GM19397 (cell line): ENCODE results near the gene ANKRD9.

Source experiments
- ATAC-seq: cut with Tn5 transposase; IDR thresholded peaks from one replicate; pipeline ENCODE4 v1.9.1; 2021; ENCODE audit warnings: mild to moderate bottlenecking, moderate library complexity; ENCODE audit not compliant: unreplicated experiment

ANKRD9 gene

DNA sequence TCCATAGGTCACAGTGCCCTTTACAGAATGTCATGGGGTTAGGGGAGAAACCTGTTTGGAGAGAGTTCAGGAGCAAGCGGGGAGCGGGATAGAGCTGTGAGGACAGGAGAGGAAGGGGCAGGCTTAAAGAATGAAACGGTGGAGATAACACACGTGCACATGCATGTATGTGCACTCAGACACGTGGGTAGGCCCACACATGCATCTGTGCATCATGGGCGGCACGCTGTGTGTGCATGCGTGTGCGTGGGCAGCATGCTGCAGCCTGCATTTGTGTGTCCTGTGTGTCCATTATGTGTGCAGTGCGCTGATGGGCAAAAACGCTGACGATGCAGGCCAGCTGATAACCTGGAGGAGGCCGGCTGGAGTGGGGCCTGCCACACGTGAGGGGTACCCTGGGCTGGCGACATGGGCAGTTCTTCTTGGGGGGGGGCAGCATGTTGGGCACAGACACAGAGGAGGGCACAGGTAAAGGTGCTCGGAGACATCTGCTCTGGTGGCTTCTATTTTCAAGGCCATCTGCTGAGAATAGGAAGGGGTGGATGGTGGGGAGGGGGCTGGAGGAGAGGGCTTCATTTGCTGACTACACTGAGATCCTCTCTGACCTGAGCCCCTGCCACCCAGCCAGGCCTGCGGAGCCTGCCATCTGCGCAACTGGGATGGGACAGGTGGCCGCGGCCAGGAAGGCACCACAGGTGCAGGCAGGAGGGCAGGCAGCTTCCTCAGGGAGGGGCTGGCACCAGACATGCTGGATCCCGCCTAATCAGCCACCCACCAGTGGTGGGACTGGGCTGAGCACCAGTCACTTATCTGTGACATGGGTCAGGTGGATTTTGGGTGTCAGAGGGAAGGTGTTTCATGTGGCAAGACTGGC lies 4.6 kb upstream of the ANKRD9 start:
- no peak for ATAC-seq

GRCh38 chr14:102512793-102513300 lies 3.3 kb upstream of the ANKRD9 start:
- no peak for ATAC-seq

DNA sequence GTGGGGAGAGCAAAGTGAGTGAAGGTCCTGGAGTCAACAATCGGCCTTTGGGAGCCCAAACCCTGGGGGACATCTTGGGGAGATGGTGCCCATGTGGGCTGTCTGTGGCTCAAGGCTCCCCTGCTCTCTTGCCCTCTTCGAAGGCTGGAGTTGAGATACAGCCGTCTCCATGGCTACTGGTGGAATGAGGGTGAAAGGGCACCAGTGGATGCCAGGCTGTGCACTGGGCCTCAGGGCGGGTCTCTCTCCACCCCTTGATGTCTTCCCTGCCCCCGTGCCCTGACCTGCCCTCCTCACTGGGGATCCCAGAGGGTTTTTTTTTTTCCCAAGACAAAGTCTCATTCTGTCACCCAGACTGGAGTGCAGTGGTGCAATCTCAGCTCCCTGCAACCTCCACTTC lies 2.0 kb upstream of the ANKRD9 start:
- ATAC-seq = no peak

DNA sequence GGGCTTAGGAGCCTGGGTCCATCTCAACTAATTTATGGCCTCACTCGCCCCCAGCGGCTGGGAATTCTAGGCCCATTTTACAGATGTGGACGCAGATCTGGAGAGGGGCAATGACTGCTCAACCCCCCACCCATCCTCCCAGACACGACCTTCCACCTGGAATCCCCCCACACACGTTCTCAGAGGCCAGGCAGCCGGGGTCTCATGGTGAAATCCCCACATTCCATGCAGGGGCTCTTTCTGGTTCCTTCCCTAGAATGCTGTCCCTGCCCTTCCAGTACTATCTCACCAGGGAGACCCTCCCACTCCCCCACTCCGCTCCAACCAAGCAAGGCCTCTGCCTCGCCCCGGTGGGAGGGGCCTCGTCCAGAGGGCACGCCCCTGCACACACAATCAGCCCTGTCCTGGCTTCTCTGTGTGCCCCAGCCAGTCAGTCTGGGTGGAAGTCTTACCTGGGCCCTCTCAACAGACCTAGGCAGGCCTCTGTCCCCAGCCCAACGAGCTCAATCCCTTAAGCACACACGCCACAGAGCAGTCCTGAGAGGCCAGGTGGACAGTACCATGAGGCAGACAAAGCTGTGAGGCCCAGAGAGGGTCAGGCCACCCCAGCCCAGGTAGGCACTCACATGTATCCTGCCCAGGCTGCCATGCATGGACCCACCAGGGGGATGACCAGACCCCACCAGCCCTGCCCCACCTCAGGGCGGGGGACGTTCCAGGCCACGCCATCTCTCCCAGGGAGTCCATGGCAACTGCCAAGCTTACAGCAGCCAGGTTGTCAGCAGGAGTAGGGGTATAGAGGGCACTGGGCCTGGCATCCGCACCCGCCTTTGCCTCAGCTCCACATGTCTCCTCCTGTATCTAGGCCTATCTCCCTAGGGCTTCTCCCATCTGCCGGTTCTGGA lies 1.3 kb upstream of the ANKRD9 start:
- no peak for ATAC-seq

DNA sequence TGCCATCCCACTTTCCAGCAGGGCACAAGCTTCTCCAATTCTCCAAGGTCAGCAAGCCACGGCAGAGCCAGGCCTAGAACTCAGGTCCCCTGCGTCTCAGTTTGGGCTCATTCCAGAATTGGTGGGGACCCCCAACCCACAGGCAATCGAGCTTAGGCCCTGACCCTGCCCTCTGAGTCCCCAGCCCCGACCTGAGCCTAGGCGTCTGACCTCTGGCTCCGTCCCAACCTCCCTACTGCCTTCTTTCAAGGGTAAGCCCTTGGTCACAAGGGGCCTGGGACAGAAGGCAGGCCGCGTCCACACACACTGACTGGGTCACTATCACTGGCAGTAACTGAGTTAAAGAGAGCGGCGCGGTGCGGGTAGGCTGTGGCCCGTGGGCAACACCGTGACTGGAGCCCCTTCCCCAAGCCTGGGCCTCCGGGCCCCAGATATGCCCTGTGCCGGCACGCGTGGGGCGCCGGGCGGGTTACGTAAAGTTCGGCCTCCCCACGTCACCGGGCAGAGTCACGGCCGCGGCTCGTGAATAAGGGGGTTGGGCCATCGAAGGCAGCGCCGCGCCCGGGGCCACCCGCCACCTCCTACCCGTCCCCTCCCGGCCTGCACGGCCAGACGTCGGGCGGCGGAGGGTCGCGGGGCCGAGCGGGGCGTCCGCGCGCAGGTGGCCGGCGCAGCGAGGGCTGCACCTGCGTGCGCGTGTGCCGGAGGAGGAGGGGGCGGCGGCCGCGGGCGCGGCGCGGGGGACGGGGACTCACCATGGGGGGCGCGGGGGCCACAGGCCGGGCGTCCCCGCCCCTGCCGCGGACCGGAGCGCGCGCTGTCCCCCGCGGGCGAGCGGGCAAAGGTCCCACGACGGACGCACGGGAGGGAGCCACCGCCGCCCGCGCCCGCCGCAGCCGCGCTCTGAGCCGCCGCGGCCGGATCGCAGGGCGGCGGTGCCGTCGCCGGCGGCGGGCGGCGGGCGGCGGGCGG lies 516 bp downstream of the ANKRD9 start:
- no peak for ATAC-seq

DNA sequence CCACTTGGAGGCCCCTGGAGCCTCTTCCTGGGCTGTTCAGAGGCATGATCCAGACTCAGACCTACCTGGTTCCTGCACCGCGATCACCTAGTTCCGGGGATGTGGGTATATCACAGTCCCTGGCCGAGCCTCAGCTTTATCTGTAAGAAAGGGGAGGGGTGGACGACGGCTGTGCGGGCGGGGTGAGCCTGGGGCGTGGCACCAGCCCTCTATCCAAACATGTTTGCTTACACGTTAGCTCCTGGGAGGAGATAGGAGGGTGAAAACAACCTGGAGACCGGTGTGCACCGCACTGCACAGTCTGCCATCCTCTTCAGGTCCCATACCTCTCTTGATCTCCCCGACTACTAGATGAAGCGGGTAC lies 1.2 kb downstream of the ANKRD9 start:
- no peak for ATAC-seq

DNA sequence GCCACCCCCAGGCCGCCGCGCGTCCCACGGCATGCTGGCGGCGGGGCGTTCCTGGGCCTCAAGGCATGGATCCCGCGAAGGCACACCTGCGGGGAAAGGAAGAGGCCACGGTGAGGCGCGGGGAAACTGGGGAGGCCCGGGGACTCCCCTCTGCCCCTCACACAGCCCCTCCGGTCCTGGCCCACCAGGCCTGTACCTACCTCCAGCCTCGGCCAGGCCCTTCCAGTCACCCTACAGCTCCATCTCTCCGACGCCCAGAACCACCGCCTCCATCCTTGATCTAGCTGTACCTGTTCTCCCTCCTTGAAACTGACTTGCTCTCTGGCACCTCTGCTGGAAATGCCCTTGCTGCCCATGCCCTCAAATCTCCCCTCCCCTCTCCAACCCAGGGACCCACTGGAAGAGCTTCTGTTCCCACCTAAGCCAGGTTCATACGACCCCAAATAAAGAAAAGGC lies 1.7 kb downstream of the ANKRD9 start:
- ATAC-seq = no peak

DNA sequence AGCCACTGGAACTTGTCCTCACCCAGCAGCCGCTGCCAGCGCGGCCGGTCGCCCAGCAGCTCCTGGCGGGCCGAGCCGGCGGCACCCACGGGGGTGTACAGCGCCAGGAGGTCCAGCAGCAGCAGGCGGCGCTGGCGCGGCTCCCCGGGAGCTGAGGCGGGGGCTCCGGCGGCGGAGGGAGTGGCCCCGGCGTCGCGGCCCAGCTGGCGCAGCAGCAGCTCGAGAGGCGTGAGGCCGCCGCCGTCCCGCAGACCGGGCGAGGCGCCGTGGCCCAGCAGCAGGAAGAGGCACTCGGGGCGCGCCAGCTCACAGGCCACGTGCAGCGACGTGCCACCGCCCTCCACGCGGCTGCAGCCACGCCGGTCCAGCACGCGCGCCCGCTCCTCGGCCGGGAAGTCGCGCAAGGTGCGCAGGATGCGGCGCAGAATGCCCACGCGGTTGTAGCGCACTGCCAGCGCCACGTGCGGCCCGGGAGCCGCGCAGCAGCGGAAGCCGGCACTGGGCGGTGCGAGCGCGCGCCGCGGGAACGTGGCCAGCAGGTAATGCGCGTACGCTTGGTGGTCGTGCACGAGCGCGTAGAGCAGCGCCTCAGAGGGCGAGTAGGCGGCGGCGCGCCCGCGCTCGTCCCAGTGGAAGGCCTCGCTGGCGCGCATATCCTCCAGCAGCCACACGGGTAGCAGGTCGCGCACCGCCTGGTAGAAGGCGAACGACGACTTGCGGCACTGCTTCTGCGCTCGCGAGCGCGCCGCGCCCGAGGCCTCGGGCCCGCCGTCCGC lies 2.3 kb downstream of the ANKRD9 start:
- ATAC-seq = no peak

DNA sequence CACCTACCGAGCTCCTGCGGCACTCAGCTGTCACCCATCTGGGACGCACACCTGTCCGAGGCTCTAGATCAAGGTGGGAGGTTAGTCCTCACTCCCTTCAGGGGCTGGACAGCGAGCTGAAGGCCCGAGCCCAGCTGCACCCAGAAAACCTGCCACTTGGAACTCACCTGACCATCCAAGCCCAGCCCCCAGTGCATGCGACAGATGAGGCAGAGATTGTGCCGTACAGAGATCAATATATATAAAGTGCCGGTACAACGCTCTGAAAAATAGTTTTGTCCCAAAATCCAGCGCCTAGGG lies 3.0 kb downstream of the ANKRD9 start:
- ATAC-seq = no peak

- ATAC-seq = no peak
These were observed 3.6 kb downstream of the ANKRD9 start for GRCh38 chr14:102505775-102506625.

- no peak for ATAC-seq
These were observed 4.5 kb downstream of the ANKRD9 start for GRCh38 chr14:102505000-102505619.

GRCh38 chr14:102504328-102504999 lies 5.1 kb downstream of the ANKRD9 start:
- no peak for ATAC-seq

- no peak for ATAC-seq
These were observed 5.8 kb downstream of the ANKRD9 start for GRCh38 chr14:102503641-102504327.

DNA sequence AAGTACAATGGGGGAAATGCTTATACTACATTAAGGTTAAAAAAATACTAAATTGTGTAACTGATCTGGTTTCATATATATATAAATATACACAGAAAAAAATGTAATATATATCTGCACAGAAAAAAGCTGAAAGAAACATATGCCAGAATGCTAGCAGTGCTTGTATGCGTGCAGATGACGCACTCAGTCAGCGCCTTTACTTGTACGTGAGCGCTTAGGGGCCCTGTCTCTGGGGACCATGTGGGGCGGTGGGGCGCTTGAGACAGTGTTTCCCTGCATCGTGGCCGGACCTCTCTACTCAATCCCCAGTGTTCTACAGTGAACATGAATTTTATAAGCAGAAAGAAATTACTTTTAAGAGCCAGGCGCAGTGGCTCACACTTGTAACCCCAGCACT lies 7.0 kb downstream of the ANKRD9 start:
- no peak for ATAC-seq

GRCh38 chr14:102501751-102502315 lies 7.7 kb downstream of the ANKRD9 start:
- no peak for ATAC-seq

DNA sequence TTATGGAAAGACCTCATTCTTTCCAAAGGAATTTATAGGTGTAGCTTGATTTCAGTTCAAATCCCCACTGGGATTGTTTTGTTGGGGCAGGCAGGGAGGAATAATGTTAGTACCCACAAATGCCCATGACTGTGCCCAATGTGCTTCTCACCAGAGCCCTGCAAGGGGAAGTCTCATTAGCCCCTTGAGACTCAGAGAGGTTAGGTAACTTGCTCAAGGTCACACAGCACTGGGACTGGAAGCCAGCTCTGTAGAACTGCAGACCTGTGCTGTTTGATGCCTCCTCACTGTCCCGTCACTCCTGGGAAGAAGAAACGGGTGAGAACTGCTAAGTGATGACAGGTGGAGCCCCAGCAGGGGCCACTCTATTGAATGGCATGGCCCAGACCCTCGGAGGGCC lies 8.9 kb downstream of the ANKRD9 start:
- ATAC-seq = no peak

DNA sequence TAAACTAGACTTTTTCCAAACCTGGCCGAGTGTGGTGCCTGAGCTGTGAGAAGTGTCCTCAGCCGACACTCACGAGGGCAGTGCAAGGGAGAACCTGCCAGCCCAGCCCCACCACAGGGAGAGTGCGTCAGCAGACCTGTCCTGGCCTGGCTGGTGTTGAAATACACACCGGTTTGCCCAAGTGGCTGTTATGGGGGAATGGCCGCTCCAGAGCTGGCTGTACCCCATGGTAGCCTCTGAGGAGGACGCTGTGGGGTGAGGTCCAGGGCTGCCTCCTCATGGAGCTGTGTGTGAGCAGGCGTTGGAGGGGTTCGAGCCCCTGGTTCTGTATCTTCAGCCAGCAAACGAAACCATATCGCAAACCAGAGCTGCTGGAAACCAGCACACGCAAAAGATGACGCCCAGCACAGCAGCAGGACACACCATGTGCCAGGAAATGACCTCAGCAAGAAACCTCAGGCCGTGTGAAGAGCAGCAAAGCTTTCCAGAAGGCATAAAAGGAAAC lies 9.4 kb downstream of the ANKRD9 start:
- no peak for ATAC-seq
